HL-60 (cell line): ENCODE results near the gene PRR5.

Source experiments
- DNase-seq, 2 experiments: peaks; one replicate each; pipeline ENCODE4 v3.0.0-alpha.2; 2010 to 2020; ENCODE audit warnings: low read depth in 1 of 2, low spot score in 1 of 2
- H3K27ac ChIP-seq: fragments of 250-450 bp; sonication (Bioruptor Pico); replicated peaks from 2 replicates; pipeline ENCODE4 v1.5.1; 2020; ENCODE audit warnings: mild to moderate bottlenecking, moderate library complexity
- H3K27me3 ChIP-seq: fragments of 250-450 bp; sonication (Bioruptor Pico); 2 replicates; pipeline ENCODE4 v1.5.1; 2021; ENCODE audit warnings: mild to moderate bottlenecking, moderate library complexity; ENCODE audit not compliant: insufficient read depth, poor library complexity, severe bottlenecking
- H3K4me3 ChIP-seq: replicated peaks from 2 replicates; pipeline ENCODE4 v1.5.1; 2011; ENCODE audit warnings: mild to moderate bottlenecking, control low read depth, low read length; ENCODE audit not compliant: insufficient read depth
- CTCF ChIP-seq: IDR thresholded peaks from one replicate; pipeline ENCODE4 v1.5.1; 2011; ENCODE audit warnings: low read length, control low read depth, inconsistent platforms; ENCODE audit not compliant: insufficient read depth
- GABPA ChIP-seq: IDR thresholded peaks from 2 replicates; pipeline ENCODE4 v1.6.1; 2012; ENCODE audit warnings: low read depth
- POLR2AphosphoS5 ChIP-seq: IDR thresholded peaks from 2 replicates; pipeline ENCODE4 v1.6.1; 2012; ENCODE audit warnings: low read depth
- SPI1 ChIP-seq: IDR thresholded peaks from 2 replicates; pipeline ENCODE4 v1.6.1; 2012; ENCODE audit warnings: low read depth, mild to moderate bottlenecking, borderline replicate concordance
- TF ChIP-seq, protein P1 (sequence below): IDR thresholded peaks from 2 replicates; pipeline ENCODE4 v1.6.1; 2012; ENCODE audit warnings: low read depth; ENCODE audit not compliant: insufficient replicate concordance

PRR5 gene

DNA sequence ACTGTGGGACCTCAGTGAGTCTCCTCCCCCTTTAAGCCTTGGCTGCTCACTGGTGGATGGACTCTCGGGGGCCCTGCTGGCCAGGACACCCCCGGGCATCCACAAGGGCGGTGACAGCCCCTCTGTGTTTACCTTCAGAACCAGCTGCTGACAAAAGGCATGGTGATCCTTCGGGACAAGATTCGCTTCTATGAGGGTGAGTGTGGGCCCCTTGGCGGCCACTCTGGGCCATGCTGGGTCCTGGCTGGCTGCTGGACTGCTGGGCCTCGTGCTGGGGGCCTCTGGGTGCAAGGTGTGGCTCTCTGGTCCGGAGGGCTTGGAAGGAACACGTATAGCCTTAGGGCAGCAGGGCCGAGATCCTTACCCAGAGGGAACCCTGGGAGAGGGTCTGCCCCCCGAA lies 24.4 kb downstream of the PRR5 start:
- no peak for TF ChIP-seq SPI1
- TF ChIP-seq, protein P1, sequence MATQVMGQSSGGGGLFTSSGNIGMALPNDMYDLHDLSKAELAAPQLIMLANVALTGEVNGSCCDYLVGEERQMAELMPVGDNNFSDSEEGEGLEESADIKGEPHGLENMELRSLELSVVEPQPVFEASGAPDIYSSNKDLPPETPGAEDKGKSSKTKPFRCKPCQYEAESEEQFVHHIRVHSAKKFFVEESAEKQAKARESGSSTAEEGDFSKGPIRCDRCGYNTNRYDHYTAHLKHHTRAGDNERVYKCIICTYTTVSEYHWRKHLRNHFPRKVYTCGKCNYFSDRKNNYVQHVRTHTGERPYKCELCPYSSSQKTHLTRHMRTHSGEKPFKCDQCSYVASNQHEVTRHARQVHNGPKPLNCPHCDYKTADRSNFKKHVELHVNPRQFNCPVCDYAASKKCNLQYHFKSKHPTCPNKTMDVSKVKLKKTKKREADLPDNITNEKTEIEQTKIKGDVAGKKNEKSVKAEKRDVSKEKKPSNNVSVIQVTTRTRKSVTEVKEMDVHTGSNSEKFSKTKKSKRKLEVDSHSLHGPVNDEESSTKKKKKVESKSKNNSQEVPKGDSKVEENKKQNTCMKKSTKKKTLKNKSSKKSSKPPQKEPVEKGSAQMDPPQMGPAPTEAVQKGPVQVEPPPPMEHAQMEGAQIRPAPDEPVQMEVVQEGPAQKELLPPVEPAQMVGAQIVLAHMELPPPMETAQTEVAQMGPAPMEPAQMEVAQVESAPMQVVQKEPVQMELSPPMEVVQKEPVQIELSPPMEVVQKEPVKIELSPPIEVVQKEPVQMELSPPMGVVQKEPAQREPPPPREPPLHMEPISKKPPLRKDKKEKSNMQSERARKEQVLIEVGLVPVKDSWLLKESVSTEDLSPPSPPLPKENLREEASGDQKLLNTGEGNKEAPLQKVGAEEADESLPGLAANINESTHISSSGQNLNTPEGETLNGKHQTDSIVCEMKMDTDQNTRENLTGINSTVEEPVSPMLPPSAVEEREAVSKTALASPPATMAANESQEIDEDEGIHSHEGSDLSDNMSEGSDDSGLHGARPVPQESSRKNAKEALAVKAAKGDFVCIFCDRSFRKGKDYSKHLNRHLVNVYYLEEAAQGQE: no peak
- no peak for TF ChIP-seq GABPA
- no peak for TF ChIP-seq POLR2AphosphoS5
- no peak for TF ChIP-seq CTCF
- Histone ChIP-seq H3K4me3 (no peak overlapping the region), H3K27me3 (no peaks in the 10 kb centered on the region), H3K27ac (no peak overlapping the region)
- DNase-seq: no peak

- Histone ChIP-seq H3K27ac (no peak overlapping the region), H3K27me3 (no peaks in the 10 kb centered on the region), H3K4me3 (no peak overlapping the region)
- no peak for DNase-seq
- TF ChIP-seq SPI1 (no peak), CTCF (no peak), GABPA (no peak), POLR2AphosphoS5 (no peak)
- TF ChIP-seq, protein P1: no peak
These were observed 25.1 kb downstream of the PRR5 start for GRCh38 chr22:44727148-44727547.

GRCh38 chr22:44727709-44728108 lies 25.7 kb downstream of the PRR5 start:
- no peak for DNase-seq
- TF ChIP-seq, protein P1: no peak
- TF ChIP-seq SPI1: no peak
- TF ChIP-seq CTCF: no peak
- no peak for TF ChIP-seq GABPA
- no peak for TF ChIP-seq POLR2AphosphoS5
- H3K27me3 ChIP-seq: no peaks in the 10 kb centered on the region
- no peak overlapping the region for H3K4me3 ChIP-seq
- H3K27ac ChIP-seq: no peak overlapping the region
